HG03060 (cell line): Measurements from ENCODE around the gene GUSB.
"Not testable (repeated sequence)": the region's sequence is repeated elsewhere in the genome, so short reads cannot be mapped to it uniquely, and the experiment has no call there.

Source experiments
- ATAC-seq: cut with Tn5 transposase; IDR thresholded peaks from one replicate; pipeline ENCODE4 v1.9.1; 2021; ENCODE audit warnings: low read depth, moderate number of reproducible peaks; ENCODE audit not compliant: unreplicated experiment

Gene GUSB

GRCh38 chr7:65981965-65982792 lies at the start of gene GUSB:
Gene GUSB (minus strand): TSS chr7:65982213. CDS start chr7:65982183, 30 bp downstream.
- peak; percentile 38 for ATAC-seq

- not testable (repeated sequence) for ATAC-seq
Measured at GRCh38 chr7:66028342-66028741, 46.3 kb upstream of the GUSB start.

GRCh38 chr7:66016131-66016461 lies 34.1 kb upstream of the GUSB start:
- ATAC-seq, result no peak

GRCh38 chr7:66015440-66016130 lies 33.6 kb upstream of the GUSB start:
- no peak for ATAC-seq

GRCh38 chr7:66013938-66014337 lies 31.9 kb upstream of the GUSB start:
- no peak for ATAC-seq

- ATAC-seq, result no peak
Measured at GRCh38 chr7:66007232-66007631, 25.2 kb upstream of the GUSB start.

GRCh38 chr7:66005115-66005671 lies 23.2 kb upstream of the GUSB start:
- not testable (repeated sequence) for ATAC-seq

- ATAC-seq, result not testable (repeated sequence)
Measured at GRCh38 chr7:66000823-66001417, 18.9 kb upstream of the GUSB start.

GRCh38 chr7:65994984-65995383 lies 13.0 kb upstream of the GUSB start:
- ATAC-seq, result not testable (repeated sequence)

- ATAC-seq, result no peak
Measured at GRCh38 chr7:65992526-65992925, 10.5 kb upstream of the GUSB start.

- ATAC-seq, result not testable (repeated sequence)
Measured at GRCh38 chr7:65991829-65992228, 9.8 kb upstream of the GUSB start.

- no peak for ATAC-seq
Measured at GRCh38 chr7:65989694-65990080, 7.7 kb upstream of the GUSB start.

- ATAC-seq, result not testable (repeated sequence)
Measured at GRCh38 chr7:65988503-65988902, 6.5 kb upstream of the GUSB start.

- ATAC-seq, result no peak
Measured at GRCh38 chr7:65988084-65988483, 6.1 kb upstream of the GUSB start.

GRCh38 chr7:65983965-65984658 lies 2.1 kb upstream of the GUSB start:
- ATAC-seq, result no peak

GRCh38 chr7:65980478-65981250 lies 1.3 kb downstream of the GUSB start:
- ATAC-seq, result peak; percentile 64

- ATAC-seq, result no peak
Measured at GRCh38 chr7:65979583-65980477, 2.2 kb downstream of the GUSB start.

GRCh38 chr7:65978891-65979582 lies 3.0 kb downstream of the GUSB start:
- no peak for ATAC-seq
